Hepatocyte (in vitro differentiated cells): ENCODE data around the gene HHAT.

Experiments
- CTCF ChIP-seq: fragments of 200-600 bp; sonication (generic); IDR thresholded peaks from 2 replicates; pipeline ENCODE4 v1.5.1; 2016; ENCODE audit warnings: antibody characterized with exemption, mild to moderate bottlenecking; ENCODE audit not compliant: poor library complexity
- EZH2 ChIP-seq: fragments of 200-600 bp; sonication (generic); IDR thresholded peaks from 2 replicates; pipeline ENCODE4 v1.6.1; 2016; ENCODE audit warnings: antibody characterized with exemption, mild to moderate bottlenecking, borderline replicate concordance

GRCh38 chr1:210476730-210477129 is 148.0 kb downstream of the HHAT start:
- TF ChIP-seq CTCF (no peak), EZH2 (no peak)
